ENCODE data around the gene FKBP11. TPM values are rescaled to one million over a fixed set of nuclear protein-coding genes. Genes with fewer than 3 reads are reported as not detected.
"Not testable (repeated sequence)": the region's sequence is repeated elsewhere in the genome, so short reads cannot be mapped to it uniquely, and the experiment has no call there.

The FKBP11 gene
- total and polyA plus RNA-seq, 8 donors = 7.6 to 63.6 (median 30.6) TPM

GRCh38 chr12:48875944-48876515 lies 49.3 kb downstream of the FKBP11 start:
- Histone ChIP-seq H3K36me3 (no peaks in the 10 kb centered on the region), H3K27me3 (peaks cover 0 to 7% (median 0%) of the 10 kb centered on the region in 3 donors), H3K9me3 (no peaks in the 10 kb centered on the region), H3K27ac (no peak overlapping the region), H3K4me1 (peaks cover 0 to 12% (median 5%) of the 10 kb centered on the region in 4 donors), H3K4me3 (no peak overlapping the region)
- TF ChIP-seq POLR2A (IDR thresholded peaks at IDR 0.05) = no peak
- no peak for TF ChIP-seq EP300 (IDR thresholded peaks at IDR 0.05)
- no peak for TF ChIP-seq CTCF (IDR thresholded peaks at IDR 0.05)
- TF ChIP-seq POLR2AphosphoS5 (IDR thresholded peaks at IDR 0.05) = no peak
- intact Hi-C loops (cut with DNase I; ENCODE audit: low total_unique reads) = no loop called here
- no peak for DNase-seq
- 29 to 82% (median 61%) methylated on average over 4 of the region's 4 CpGs for WGBS, 5 donors

- 75 to 93% (median 82%) methylated on average over 8 of the region's 8 CpGs for WGBS, 5 donors
- H3K27ac ChIP-seq; H3K4me3 ChIP-seq; H3K27me3 ChIP-seq; intact Hi-C loops (cut with DNase I; ENCODE audit: low total_unique reads); DNase-seq; H3K4me1 ChIP-seq; H3K9me3 ChIP-seq; H3K36me3 ChIP-seq: not testable (repeated sequence)
These were observed 51.8 kb downstream of the FKBP11 start for GRCh38 chr12:48873534-48873933.

- H3K4me3 ChIP-seq = no peak overlapping the region
- no peak for DNase-seq
- TF ChIP-seq POLR2A (IDR thresholded peaks at IDR 0.05) (no peak), EP300 (IDR thresholded peaks at IDR 0.05) (no peak), POLR2AphosphoS5 (IDR thresholded peaks at IDR 0.05) (no peak), CTCF (IDR thresholded peaks at IDR 0.05) (no peak)
- H3K4me1 ChIP-seq = peaks cover 0 to under 1% (median 0%) of the 10 kb centered on the region in 4 donors
- WGBS, 5 donors = 73 to 86% (median 82%) methylated on average over 4 of the region's 4 CpGs
- no peaks in the 10 kb centered on the region for H3K36me3 ChIP-seq
- intact Hi-C loops (cut with DNase I; ENCODE audit: low total_unique reads) = no loop called here
- no peaks in the 10 kb centered on the region for H3K27me3 ChIP-seq
- no peaks in the 10 kb centered on the region for H3K9me3 ChIP-seq
- no peak overlapping the region for H3K27ac ChIP-seq
These were observed 52.2 kb downstream of the FKBP11 start for GRCh38 chr12:48873096-48873495.

Small RNA genes within 50 kb of the gene (small RNA-seq; reads per million reads assigned to genes)
- 0 reads per million in 4 donors for gene AC073610.1
- gene RNU6-600P = 0 reads per million in 4 donors

Other genes starting within 250 kb of the FKBP11 start
- 10 to 100 TPM; 23.2 to 66.0 (median 54.5) TPM for gene KANSL2, start 243.3 kb downstream of the FKBP11 start, total RNA-seq
- gene KANSL2, start 243.3 kb downstream of the FKBP11 start, polyA plus RNA-seq = 10 to 100 TPM; 16.2 to 25.4 (median 23.6) TPM
- gene CCNT1, start 208.8 kb downstream of the FKBP11 start, total RNA-seq = 10 to 100 TPM in 4 of 5 donors, 1 to 10 TPM in 1; 3.2 to 54.0 (median 44.6) TPM
- gene CCNT1, start 208.8 kb downstream of the FKBP11 start, polyA plus RNA-seq = 1 to 10 TPM; 2.7 to 4.4 (median 3.7) TPM
- 100 to 1,000 TPM in 2 of 5 donors, 10 to 100 TPM in 3; 32.1 to 432 (median 58.8) TPM for gene ADCY6, start 136.4 kb downstream of the FKBP11 start, total RNA-seq
- gene ADCY6, start 136.4 kb downstream of the FKBP11 start, polyA plus RNA-seq = 10 to 100 TPM in 2 of 3 donors, 1 to 10 TPM in 1; 5.8 to 18.3 (median 16.6) TPM
- 100 to 1,000 TPM in 1 of 5 donors, 10 to 100 TPM in 1, 1 to 10 TPM in 2, under 1 TPM in 1; under 0.01 to 140 (median 9.9) TPM for gene CACNB3, start 107.0 kb downstream of the FKBP11 start, total RNA-seq
- gene CACNB3, start 107.0 kb downstream of the FKBP11 start, polyA plus RNA-seq = 10 to 100 TPM; 11.8 to 18.4 (median 13.5) TPM
- gene DDX23, start 73.3 kb downstream of the FKBP11 start, total RNA-seq = 10 to 100 TPM; 31.3 to 88.1 (median 82.2) TPM
- 10 to 100 TPM; 30.3 to 41.7 (median 34.2) TPM for gene DDX23, start 73.3 kb downstream of the FKBP11 start, polyA plus RNA-seq
- gene RND1, start 59.6 kb downstream of the FKBP11 start, total RNA-seq = 10 to 100 TPM in 1 of 5 donors, 1 to 10 TPM in 3, not detected in 1; 3.5 to 21.0 (median 5.0) TPM
- 10 to 100 TPM; 12.2 to 20.5 (median 20.5) TPM for gene RND1, start 59.6 kb downstream of the FKBP11 start, polyA plus RNA-seq
- 10 to 100 TPM; 35.0 to 54.5 (median 42.4) TPM for gene ARF3, start 32.0 kb upstream of the FKBP11 start, total RNA-seq
- gene ARF3, start 32.0 kb upstream of the FKBP11 start, polyA plus RNA-seq = 10 to 100 TPM; 34.7 to 56.5 (median 42.6) TPM
- gene WNT10B, start 46.2 kb upstream of the FKBP11 start, total RNA-seq = 10 to 100 TPM in 1 of 5 donors, 1 to 10 TPM in 1, not detected in 3; 3.1 to 21.7 TPM
- under 1 TPM in 1 of 3 donors, not detected in 2; 0.68 TPM for gene WNT10B, start 46.2 kb upstream of the FKBP11 start, polyA plus RNA-seq
- gene WNT1, start 52.8 kb upstream of the FKBP11 start, total RNA-seq = not detected
- gene WNT1, start 52.8 kb upstream of the FKBP11 start, polyA plus RNA-seq = not detected
- gene DDN, start 73.9 kb upstream of the FKBP11 start, total RNA-seq = under 1 TPM in 1 of 5 donors, not detected in 4; 0.18 TPM
- under 1 TPM; 0.08 to 0.31 (median 0.19) TPM for gene DDN, start 73.9 kb upstream of the FKBP11 start, polyA plus RNA-seq
- gene PRKAG1, start 93.3 kb upstream of the FKBP11 start, total RNA-seq = 10 to 100 TPM in 4 of 5 donors, 1 to 10 TPM in 1; 5.8 to 68.7 (median 36.9) TPM
- gene PRKAG1, start 93.3 kb upstream of the FKBP11 start, polyA plus RNA-seq = 10 to 100 TPM; 42.6 to 61.7 (median 48.7) TPM
- gene KMT2D, start 135.3 kb upstream of the FKBP11 start, total RNA-seq = 100 to 1,000 TPM in 3 of 5 donors, 10 to 100 TPM in 2; 65.4 to 220 (median 110) TPM
- gene KMT2D, start 135.3 kb upstream of the FKBP11 start, polyA plus RNA-seq = 10 to 100 TPM in 1 of 3 donors, 1 to 10 TPM in 2; 3.2 to 17.2 (median 7.4) TPM
- not detected for gene RHEBL1, start 144.5 kb upstream of the FKBP11 start, total RNA-seq
- gene RHEBL1, start 144.5 kb upstream of the FKBP11 start, polyA plus RNA-seq = 1 to 10 TPM in 1 of 3 donors, under 1 TPM in 1, not detected in 1; 0.75 to 1.0 TPM
- gene DHH, start 169.3 kb upstream of the FKBP11 start, total RNA-seq = 1 to 10 TPM in 1 of 5 donors, under 1 TPM in 2, not detected in 2; 0.29 to 1.1 (median 0.58) TPM
- under 1 TPM; 0.10 to 0.15 (median 0.12) TPM for gene DHH, start 169.3 kb upstream of the FKBP11 start, polyA plus RNA-seq
- gene LMBR1L, start 185.4 kb upstream of the FKBP11 start, total RNA-seq = 10 to 100 TPM; 11.2 to 61.4 (median 54.9) TPM
- gene LMBR1L, start 185.4 kb upstream of the FKBP11 start, polyA plus RNA-seq = 10 to 100 TPM in 1 of 3 donors, 1 to 10 TPM in 2; 6.8 to 40.4 (median 7.8) TPM
- 100 to 1,000 TPM; 205 to 529 (median 339) TPM for gene TUBA1B, start 205.9 kb upstream of the FKBP11 start, total RNA-seq
- 100 to 1,000 TPM; 436 to 710 (median 468) TPM for gene TUBA1B, start 205.9 kb upstream of the FKBP11 start, polyA plus RNA-seq